ENCODE measurements around the gene SYNE2.

DNA sequence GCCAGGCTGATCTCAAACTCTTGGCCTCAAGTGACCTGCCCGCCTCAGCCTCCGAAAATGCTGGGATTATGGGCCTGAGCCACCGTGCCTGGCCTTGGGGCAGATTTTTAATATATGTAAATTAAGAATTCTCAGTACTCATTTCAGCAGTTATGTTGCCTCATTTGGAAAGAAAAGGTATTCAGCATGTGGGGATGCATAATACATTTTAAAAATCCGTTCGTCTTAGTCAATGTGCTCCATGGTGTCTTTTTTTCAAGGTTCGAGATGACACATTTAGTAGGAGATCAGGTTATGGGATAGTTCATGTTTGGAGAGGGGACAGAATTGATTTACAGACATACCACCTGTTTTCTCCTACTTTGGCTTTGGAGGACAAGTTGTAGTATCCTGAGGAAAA lies 10.2 kb downstream of the SYNE2 start:
- TF ChIP-seq, protein P1, sequence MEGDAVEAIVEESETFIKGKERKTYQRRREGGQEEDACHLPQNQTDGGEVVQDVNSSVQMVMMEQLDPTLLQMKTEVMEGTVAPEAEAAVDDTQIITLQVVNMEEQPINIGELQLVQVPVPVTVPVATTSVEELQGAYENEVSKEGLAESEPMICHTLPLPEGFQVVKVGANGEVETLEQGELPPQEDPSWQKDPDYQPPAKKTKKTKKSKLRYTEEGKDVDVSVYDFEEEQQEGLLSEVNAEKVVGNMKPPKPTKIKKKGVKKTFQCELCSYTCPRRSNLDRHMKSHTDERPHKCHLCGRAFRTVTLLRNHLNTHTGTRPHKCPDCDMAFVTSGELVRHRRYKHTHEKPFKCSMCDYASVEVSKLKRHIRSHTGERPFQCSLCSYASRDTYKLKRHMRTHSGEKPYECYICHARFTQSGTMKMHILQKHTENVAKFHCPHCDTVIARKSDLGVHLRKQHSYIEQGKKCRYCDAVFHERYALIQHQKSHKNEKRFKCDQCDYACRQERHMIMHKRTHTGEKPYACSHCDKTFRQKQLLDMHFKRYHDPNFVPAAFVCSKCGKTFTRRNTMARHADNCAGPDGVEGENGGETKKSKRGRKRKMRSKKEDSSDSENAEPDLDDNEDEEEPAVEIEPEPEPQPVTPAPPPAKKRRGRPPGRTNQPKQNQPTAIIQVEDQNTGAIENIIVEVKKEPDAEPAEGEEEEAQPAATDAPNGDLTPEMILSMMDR (conservative IDR thresholded peaks at IDR 0.05; ENCODE audit: low read length) = no peak
- no peak for TF ChIP-seq EZH2phosphoT487 (IDR thresholded peaks at IDR 0.05; ENCODE audit: borderline replicate concordance, low read depth, low read length)
